ENCODE measurements around the gene PSMC1.

Gene PSMC1

GRCh38 chr14:90276646-90277367 lies 20.5 kb downstream of the PSMC1 start:
- DNase-seq: no peak

DNA sequence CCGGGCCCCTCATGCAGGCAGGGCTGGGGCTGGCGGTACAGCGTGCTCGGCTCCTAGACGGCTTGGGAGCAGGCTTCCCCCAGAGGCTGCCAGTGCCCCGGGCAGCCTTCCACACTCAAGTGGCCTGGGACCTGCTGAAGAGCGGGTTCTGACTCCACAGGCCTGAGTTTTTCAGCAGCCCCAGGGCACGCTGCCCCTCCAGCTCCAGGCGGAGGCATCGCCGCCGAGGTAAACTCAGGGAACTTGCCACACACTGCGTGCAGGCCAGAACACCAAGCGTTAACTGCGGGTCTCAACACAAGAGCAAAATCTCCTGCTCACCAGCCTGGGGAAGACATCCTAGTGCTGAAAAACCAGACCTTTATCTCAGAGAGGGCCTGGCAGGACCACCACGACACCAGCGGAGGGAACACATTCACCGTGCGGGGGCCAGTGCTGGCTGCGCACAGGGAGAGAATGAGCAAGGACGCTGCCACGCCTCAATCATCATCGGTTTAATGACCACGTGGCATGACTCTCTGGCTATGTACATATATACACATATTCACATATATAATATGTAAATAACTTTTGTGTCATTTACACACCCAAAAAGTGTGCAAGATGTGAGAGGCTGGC lies 21.3 kb downstream of the PSMC1 start:
- no peak for DNase-seq

DNA sequence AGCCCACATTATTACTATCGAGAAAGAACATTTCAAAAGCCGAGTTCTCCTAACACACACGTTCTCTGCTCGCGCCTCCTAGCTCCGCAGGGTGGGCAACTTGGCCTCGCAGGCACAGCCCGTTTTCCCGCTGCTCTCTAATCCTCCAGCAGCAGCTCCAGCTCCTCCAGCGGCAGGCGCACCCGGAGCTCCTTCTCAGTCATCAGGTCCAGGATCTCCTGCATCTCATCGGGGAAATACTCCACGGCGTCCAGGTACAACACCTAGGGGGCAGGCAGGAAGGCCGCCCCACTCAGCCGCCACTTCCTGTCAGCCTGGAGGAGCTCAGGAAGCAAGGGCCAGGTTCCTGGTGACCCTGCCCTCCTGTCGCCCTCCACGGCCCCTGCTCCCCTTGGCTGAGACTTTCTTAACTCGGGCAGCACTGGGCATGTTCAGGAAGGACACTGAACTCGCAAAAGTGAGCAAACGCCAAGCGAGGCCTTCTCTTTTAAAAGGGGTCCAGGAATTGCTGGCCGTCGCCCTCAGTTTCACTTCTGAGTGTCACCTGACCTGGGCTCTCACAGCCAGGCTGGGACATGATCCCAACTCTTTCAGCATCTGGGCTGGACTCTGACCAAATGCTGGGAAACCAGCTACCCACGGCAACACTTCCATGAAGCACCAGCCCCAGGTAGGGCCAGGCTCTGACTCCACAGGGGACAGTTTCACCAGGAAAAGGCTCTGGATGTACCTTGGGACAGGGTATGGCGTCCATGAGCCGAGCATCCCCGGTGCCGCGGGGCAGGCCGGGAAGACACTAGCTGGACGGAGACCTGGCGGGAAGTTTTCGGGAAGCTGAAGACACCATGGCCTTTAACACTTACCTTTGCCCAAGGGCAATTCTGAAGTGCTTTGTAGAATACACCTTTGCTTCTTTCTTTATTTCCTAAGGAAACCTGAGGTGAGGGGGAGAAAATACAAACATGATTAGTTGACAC lies 22.1 kb downstream of the PSMC1 start:
- no peak for DNase-seq

DNA sequence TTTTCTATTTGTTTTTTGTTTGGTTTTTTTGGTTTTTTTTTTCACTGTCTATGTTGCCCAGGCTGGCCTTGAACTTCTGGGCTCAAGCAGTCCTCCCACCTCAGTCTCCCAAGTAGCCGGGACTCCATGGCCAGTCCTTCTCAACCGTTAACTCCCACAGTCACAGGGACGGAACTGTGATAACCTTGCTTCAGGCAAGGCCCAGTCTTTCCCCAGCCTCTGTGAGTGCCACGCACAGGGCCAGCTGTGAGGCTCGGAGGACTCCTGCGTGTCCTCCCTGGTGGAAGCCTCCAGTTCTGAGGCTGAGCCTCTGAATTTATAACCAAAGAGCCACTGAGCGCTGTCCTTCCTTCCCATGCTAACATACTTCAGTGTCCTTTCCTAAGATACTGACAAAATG lies 23.7 kb downstream of the PSMC1 start:
- no peak for DNase-seq

GRCh38 chr14:90281261-90281660 lies 24.9 kb downstream of the PSMC1 start:
- no peak for DNase-seq

- DNase-seq: no peak
Observed at GRCh38 chr14:90281756-90282155, 25.4 kb downstream of the PSMC1 start.

GRCh38 chr14:90287791-90288190 lies 31.4 kb downstream of the PSMC1 start:
- DNase-seq: no peak

DNA sequence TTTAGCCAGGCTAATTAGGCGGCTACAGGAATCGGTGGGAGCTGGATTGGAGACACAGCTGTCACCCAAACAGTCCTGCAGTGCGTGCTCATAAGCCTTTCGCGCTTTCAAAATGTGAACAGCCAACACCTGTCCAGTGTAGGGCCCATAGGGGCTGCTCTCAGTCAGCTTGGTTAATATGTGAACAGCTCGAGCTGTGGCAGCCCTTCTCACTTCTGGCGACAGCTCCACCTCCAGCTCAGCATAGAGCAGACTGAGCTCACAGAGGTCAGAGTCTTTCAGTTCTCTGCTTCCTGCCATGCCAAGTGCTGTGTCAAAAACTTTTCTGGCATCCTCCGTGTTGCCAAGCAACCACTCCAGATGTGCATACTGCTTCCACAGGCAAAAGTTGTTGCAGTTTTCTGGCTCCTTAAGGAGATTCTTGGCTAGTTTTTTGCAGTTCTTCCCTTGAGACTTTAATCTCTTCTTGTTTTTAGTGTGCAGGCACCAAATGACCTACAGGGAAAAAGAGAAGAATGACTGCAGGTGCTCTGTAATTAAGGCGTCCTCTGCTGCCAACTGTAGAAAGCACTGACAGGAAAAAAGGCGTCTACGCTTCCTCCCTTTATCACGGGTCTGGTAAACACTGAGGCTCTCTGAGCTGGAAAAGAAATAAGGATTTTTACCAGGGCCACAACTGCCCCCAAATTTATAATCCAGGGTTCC lies 32.5 kb downstream of the PSMC1 start:
- DNase-seq: no peak

GRCh38 chr14:90290337-90291011 lies 34.1 kb downstream of the PSMC1 start:
- no peak for DNase-seq

DNA sequence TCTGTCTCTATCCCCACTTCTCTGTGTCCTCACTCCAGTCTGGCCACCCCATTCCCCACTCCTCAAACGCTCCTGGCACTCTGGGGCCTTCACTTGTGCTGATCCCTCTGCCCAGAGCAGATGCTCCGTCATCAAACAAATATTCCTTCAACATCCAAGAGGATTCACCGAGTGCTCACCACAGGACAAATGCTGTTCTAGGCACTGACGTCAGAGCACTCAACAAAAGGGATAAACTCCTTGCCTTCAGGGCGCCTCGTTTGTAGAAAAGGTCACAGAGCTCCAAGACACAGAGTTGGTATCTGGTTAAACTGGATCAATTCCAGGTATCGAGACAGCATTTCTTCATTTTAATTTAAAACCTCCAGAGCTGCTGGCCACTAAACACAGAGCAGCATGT lies 35.3 kb downstream of the PSMC1 start:
- no peak for DNase-seq

DNA sequence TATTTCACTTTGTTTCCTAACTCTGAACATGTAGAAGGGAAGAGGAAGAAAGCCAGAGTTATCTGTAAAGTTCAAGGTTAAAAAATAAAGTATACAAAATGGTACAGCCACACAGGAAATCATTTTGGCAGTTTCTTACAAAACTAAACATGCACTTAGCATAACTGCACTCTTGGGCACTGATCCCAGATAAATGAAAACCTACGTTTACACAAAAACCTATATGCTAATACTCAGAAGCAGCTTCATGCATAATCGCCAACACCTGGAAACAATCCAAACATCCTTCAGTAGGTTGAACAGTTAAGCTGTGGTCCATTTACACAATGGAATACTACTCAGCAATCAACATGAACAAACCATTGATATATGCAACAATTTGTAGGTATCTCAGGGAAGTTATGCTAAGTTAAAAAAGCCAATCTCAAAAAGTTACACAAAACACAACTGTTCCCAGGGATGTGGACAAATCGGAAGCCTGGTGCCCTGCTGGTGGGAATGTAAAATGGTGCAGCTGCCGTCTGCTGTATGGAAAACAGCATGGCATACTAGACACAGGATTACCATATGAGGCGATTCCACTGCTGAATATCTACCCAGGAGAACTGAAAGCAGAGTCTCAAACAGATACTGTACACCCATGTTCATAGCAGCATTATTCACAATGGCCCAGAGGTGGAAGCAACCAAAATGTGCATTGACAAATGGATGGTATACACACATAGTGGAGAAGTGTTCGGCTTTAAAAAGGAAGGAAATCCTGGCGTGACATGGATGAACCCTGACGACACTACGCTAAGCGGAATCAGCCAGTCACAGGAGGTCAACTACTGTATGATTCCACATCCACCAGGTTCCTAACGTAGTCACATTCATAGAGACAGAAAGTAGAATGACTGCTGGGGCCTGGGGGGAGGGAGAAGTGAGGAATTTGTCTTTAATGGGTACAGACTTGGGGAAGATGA lies 37.7 kb downstream of the PSMC1 start:
- no peak for DNase-seq

DNA sequence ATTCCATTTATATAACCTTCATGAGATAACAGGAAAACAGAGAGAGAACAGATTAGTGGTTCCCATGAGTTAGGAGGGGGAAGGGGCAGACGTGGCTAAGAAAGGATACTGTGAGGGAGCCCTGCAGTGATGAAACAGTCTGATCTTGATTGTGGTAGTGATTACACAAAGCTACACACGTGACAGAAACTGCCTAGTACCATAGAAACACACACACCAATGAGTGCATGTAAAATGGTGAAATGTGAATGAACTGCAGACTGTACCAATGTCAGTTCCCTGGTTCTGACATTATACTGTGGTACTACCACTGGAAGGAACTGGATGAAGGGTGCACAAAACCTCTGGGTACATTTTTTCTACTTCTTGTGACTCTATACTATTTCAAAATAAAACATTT lies 38.5 kb downstream of the PSMC1 start:
- no peak for DNase-seq

- DNase-seq: no peak
Observed at GRCh38 chr14:90295870-90296516, 39.6 kb downstream of the PSMC1 start.

DNA sequence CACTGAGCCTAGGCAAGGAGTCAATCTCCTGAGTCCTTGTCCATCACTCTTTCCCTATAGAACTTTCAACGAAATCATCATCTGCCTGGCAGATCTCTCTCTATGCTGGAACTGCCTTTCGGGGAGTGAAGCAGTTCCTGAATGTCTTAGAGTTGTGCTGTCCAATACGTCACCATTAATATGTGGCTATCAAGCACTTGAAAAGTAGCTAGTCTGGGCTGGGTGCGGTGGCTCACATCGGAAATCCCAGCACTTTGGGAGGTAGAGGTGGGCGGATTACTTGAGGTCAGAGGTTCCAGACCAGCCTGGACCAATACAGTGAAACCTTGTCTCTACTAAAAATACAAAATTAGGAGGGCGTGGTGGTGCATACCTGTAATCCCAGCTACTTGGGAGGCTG lies 40.3 kb downstream of the PSMC1 start:
- DNase-seq: no peak

DNA sequence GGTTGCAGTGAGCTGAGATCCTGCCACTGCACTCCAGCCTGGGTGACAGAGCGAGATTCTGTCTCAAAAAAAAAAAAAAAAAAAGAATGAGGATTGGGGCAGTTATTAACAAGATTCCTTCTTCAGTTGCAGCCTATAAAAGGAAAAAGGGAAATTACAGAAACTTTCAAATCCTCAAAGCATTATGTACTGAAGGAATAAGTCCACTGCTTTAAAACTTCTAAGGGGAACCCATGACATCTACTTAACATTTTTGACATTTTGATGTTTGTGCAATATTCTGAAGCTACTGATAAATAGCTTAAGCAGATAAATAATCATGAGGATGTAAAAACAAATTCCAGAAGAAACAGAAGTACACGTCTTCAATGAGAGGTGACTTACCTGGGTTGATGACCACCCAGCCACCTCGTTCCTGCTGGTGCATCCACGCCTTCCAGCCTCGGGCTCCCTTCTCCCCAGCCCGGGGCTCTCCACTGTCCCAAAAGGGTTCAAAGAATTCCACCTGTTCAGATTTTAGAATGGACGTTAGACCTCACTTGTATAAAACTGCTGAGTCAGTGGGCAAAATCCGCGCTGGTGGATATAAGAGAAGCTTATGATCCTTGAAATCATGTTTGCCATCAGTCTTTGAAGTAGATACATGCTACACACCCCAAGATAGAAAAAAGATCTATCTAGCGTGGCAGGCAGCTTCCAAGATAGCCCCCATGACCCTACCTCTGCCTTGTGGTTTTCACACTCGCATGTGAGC lies 41.7 kb downstream of the PSMC1 start:
- no peak for DNase-seq

- no peak for DNase-seq
Observed at GRCh38 chr14:90299408-90299807, 43.1 kb downstream of the PSMC1 start.

DNA sequence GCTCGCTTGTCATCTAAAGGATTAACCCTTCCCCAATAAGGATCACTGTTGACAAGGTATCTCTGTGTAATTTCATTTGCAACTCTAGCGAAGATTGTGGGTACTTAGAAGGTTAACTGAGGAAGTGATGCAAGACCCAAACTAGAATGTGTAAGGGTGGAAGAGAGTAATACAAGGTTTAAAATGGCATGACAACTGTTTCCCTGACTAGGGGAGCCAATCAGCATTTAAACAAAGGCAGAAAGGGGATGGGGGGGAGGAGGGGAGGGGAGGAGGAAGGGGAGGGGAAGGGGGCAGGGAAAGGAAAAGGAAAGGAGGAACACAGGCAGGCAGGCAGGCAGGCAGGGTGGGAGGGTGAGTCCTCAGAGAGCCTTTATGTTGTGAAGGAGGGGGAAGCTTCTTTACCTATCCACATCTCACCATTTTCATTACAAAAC lies 44.3 kb downstream of the PSMC1 start:
- no peak for DNase-seq

DNA sequence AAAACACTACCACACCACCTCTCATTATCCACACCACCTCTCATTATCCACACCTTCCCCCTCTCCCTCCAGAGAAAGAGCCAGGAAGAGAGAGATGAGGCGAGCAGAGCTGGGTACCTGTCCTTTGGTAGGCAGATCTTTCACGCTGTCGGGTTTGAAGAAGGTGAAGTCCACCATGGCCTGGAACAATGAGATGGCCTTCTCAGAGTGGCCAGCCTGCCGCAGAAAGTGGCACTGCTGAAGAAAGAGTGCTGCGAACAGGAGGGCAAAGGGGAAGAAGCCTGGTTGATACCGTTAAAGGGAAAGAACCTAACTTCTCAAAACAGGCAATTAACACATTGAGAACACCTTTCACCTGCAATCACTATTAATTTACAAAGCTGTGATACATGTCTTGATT lies 44.8 kb downstream of the PSMC1 start:
- DNase-seq: no peak

GRCh38 chr14:90301668-90302090 lies 45.3 kb downstream of the PSMC1 start:
- DNase-seq: peak; percentile 41
